Measurements from ENCODE around the gene KIF2C. TPM values are rescaled to one million over a fixed set of nuclear protein-coding genes. Genes with fewer than 3 reads are reported as not detected.

Gene KIF2C
- total RNA-seq, 2 experiments from 2014 or later: 92.6 to 95.0 TPM

DNA sequence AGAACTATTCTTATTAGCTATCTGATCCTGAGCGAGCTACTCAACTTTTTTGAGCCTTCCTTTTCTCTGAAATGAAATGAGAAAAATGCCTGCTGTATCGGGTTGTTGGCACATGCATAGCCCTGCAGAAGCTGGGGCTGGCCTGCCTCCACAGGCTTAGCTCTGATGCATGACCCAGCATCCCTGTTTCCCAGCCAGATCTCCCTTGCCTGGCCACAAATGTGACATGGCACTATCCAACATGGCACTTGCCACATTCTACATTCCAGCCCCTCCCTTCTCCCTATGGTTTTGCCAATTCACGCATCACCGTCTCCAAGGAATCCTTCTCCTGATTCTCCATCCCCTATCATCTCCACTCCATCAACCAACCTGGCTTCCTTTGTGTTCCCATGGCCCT, 22.5 kb upstream of the KIF2C start:
- CTCF ChIA-PET: interaction anchor here (1.1 to 2.8 kb wide), 6 partner anchors 8 to 53 kb away, joined by 3 to 17 read pairs (median 8); partner anchors contain the start of gene RNU5D-1
- no peak for DNase-seq
- Mint-ChIP-seq H3K36me3 (ENCODE audit: low read depth) (peaks cover 2% of the 10 kb centered on the region), H3K27me3 (peaks cover 4% of the 10 kb centered on the region), H3K9me3 (no peaks in the 10 kb centered on the region), H3K27ac (no peak overlapping the region), H3K4me1 (ENCODE audit: low read depth) (peaks cover 64% of the 10 kb centered on the region), H3K4me3 (no peak overlapping the region)
- intact Hi-C loops (cut with micrococcal nuclease): no loop called here
- TF ChIP-seq, protein P1, sequence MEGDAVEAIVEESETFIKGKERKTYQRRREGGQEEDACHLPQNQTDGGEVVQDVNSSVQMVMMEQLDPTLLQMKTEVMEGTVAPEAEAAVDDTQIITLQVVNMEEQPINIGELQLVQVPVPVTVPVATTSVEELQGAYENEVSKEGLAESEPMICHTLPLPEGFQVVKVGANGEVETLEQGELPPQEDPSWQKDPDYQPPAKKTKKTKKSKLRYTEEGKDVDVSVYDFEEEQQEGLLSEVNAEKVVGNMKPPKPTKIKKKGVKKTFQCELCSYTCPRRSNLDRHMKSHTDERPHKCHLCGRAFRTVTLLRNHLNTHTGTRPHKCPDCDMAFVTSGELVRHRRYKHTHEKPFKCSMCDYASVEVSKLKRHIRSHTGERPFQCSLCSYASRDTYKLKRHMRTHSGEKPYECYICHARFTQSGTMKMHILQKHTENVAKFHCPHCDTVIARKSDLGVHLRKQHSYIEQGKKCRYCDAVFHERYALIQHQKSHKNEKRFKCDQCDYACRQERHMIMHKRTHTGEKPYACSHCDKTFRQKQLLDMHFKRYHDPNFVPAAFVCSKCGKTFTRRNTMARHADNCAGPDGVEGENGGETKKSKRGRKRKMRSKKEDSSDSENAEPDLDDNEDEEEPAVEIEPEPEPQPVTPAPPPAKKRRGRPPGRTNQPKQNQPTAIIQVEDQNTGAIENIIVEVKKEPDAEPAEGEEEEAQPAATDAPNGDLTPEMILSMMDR (IDR thresholded peaks at IDR 0.05): no peak
- POLR2A ChIA-PET: interaction anchor here (1.0 to 15.4 kb wide), 5 partner anchors 16 to 106 kb away, joined by 5 to 553 read pairs (median 7); partner anchors contain the start of genes RNU5D-1 and RPS8
- ATAC-seq: no peak

DNA sequence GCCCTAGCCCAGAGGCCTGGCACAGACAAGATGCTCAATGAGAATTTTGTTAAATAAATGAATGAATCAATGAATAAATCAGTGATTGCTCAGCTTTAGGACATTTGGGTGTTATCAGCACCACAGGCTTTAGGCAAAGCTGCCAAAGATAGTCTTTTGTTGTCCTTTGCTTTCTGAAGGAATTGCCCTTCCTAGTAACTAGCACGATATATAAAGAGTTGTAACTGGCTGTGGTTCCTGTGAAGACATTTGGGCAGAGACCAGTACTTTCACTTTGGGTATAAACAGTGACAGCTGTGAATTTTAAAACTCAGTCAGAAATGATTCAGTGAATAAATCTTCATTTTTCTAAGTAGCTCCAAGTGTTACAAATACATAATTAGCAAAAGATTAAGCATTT, 22.0 kb upstream of the KIF2C start:
- ATAC-seq (no peak), DNase-seq (no peak)
- no peak overlapping the region for H3K27ac Mint-ChIP-seq
- peaks cover 2% of the 10 kb centered on the region for H3K36me3 Mint-ChIP-seq (ENCODE audit: low read depth)
- intact Hi-C loops (cut with micrococcal nuclease): no loop called here
- no peak overlapping the region for H3K4me3 Mint-ChIP-seq
- ChIA-PET POLR2A (interaction anchor here (1.0 to 15.4 kb wide), 5 partner anchors 15 to 105 kb away, joined by 5 to 553 read pairs (median 7); partner anchors contain the start of genes RNU5D-1 and RPS8), CTCF (interaction anchor here (0.8 to 2.8 kb wide), 6 partner anchors 9 to 53 kb away, joined by 3 to 17 read pairs (median 4); partner anchors contain the start of gene RNU5D-1)
- TF ChIP-seq, protein P1 (IDR thresholded peaks at IDR 0.05): no peak
- peaks cover 4% of the 10 kb centered on the region for H3K27me3 Mint-ChIP-seq
- H3K9me3 Mint-ChIP-seq: no peaks in the 10 kb centered on the region
- peaks cover 64% of the 10 kb centered on the region for H3K4me1 Mint-ChIP-seq (ENCODE audit: low read depth)

DNA sequence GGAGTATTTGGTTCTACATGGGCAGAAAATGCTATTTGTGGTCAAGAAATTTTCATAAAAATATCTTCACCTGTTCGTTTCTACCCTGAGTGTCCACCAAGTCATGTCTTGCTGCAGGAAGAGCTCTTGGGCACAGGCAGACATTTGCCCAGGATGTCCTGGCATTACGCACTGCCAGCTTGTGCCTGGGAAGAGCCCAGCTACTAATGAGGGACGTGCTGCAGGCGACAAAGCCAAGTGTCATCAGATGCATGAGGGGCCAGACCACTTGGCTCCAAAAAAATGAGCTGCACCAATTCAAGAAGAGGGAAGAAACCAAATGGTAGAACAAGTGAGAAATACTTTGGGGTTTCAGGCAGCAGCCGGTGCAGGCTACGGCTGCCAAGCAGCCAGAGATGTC, 21.5 kb upstream of the KIF2C start:
- Mint-ChIP-seq H3K4me1 (ENCODE audit: low read depth) (peaks cover 66% of the 10 kb centered on the region), H3K4me3 (no peak overlapping the region), H3K27me3 (peaks cover 4% of the 10 kb centered on the region), H3K27ac (no peak overlapping the region), H3K36me3 (ENCODE audit: low read depth) (peaks cover 2% of the 10 kb centered on the region), H3K9me3 (no peaks in the 10 kb centered on the region)
- ATAC-seq: no peak
- DNase-seq: no peak
- POLR2A ChIA-PET: interaction anchor here (1.0 to 15.4 kb wide), 5 partner anchors 15 to 105 kb away, joined by 5 to 553 read pairs (median 7); partner anchors contain the start of genes RNU5D-1 and RPS8
- TF ChIP-seq, protein P1 (IDR thresholded peaks at IDR 0.05): no peak
- intact Hi-C loops (cut with micrococcal nuclease): no loop called here
- CTCF ChIA-PET: interaction anchor here (0.8 to 2.8 kb wide), 6 partner anchors 9 to 54 kb away, joined by 3 to 17 read pairs (median 4); partner anchors contain the start of gene RNU5D-1

DNA sequence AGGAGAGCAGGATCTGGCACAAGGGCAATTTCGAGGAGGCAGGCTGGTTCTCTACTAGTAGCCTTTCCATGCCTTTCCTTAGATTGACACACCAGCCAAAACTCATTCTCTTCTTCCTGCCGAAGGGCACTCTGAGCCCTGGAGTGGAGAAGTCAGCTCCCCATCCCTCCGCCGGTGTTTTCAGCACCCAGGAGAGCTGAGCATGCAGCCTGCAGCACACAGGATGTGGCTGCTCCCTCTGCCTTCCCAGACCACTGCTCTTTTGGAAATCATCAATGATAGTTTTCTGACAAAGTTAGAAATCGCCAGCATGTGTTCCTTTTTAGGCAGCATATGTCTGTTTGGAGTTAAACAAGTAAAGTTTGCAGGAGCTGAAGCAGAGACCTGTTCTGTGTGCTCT, 20.3 kb upstream of the KIF2C start:
- ATAC-seq (no peak), DNase-seq (no peak)
- Mint-ChIP-seq H3K27me3 (peaks cover 4% of the 10 kb centered on the region), H3K36me3 (ENCODE audit: low read depth) (peaks cover 7% of the 10 kb centered on the region), H3K4me3 (no peak overlapping the region), H3K4me1 (ENCODE audit: low read depth) (peaks cover 75% of the 10 kb centered on the region), H3K9me3 (no peaks in the 10 kb centered on the region), H3K27ac (peak overlapping the region; percentile 52)
- POLR2A ChIA-PET: interaction anchor here (0.6 to 15.4 kb wide), 6 partner anchors 8 to 292 kb away, joined by 3 to 553 read pairs (median 108); partner anchors contain the start of genes ARMH1, BTBD19, DYNLT4 and HECTD3
- TF ChIP-seq, protein P1 (IDR thresholded peaks at IDR 0.05): no peak
- CTCF ChIA-PET: interaction anchor here (0.9 to 2.8 kb wide), 2 partner anchors 10 to 12 kb away, joined by 3 to 17 read pairs; partner anchors contain the start of gene RNU5D-1
- intact Hi-C loops (cut with micrococcal nuclease): no loop called here

DNA sequence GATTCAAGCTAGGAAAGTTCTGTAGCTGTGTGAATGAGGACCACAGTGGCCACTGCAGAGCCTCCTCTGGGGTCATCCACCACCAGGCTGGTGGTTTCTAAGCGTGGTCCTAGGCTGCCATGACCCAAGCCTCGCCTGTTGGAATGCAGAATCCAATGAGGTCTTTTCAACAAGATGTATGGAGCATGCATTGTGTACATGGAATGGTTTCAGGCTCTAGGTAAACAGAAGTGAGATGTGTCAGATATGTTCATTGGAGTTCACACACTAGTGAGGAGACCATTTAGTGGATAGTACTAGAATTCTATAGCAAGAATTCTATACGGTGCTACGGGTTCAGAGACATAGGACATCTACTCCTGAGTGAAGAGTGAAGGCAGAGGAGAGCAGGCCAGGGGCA, 19.4 kb upstream of the KIF2C start:
- TF ChIP-seq, protein P1 (IDR thresholded peaks at IDR 0.05): no peak
- ATAC-seq (no peak), DNase-seq (no peak)
- Mint-ChIP-seq H3K36me3 (ENCODE audit: low read depth) (peaks cover 14% of the 10 kb centered on the region), H3K4me3 (no peak overlapping the region), H3K9me3 (no peaks in the 10 kb centered on the region), H3K27ac (peak overlapping the region; percentile 71), H3K27me3 (peaks cover 4% of the 10 kb centered on the region), H3K4me1 (ENCODE audit: low read depth) (peaks cover 75% of the 10 kb centered on the region)
- ChIA-PET CTCF (interaction anchor here (3.1 kb wide), 1 partner anchor 11 kb away, joined by 38 read pairs; the partner anchor contains the start of gene RNU5D-1), POLR2A (interaction anchor here (1.2 to 15.4 kb wide), 10 partner anchors 9 to 291 kb away, joined by 3 to 553 read pairs (median 68); partner anchors contain the start of genes BTBD19, DYNLT4, HECTD3 and RNU5D-1)
- intact Hi-C loops (cut with micrococcal nuclease): no loop called here

Data from activated CD8-positive, alpha-beta T cell treated with anti-CD3 and anti-CD28 coated beads for 36 hours (primary cell).